ENCODE measurements around the gene LMO7.
"Not testable (repeated sequence)": the region's sequence is repeated elsewhere in the genome, so short reads cannot be mapped to it uniquely, and the experiment has no call there.

The LMO7 gene

DNA sequence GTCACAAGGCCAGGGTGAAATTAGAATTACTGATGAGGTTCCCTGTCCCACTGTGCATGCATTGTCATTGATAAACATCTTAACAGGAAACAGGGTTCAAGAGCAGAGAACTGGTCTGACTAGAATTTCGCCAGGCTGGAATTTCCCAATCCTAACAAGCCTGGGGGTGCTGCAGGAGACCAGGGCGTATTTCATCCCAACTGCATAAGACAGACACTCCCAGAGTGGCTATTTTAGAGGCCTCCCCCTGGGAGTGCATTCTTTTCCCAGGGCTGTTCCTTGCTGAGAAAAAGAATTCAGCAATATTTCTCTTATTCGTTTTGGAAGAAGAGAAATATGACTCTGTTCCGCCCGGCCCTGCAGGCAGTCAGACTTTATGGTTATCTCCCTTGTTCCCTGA is 144.0 kb downstream of the LMO7 start:
- not testable (repeated sequence) for DNase-seq

DNA sequence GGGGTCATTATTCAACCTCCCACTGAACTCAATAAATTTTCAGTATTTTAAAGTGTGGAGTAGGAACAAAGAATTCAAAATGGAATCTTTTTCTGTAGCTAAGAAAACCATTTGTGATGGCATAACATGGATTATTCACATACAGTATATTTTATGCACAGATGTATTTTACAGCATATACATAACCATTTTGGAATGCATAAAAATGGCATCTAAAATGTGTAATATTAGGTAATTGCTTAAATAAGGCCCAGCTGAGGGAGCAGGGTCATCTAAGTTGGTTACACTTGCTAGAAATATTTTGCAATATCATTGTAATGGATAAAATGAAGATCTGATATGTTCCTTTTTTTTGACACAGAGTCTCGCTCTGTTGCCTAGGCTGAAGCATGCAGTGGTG is 146.9 kb downstream of the LMO7 start:
- no peak for DNase-seq

DNA sequence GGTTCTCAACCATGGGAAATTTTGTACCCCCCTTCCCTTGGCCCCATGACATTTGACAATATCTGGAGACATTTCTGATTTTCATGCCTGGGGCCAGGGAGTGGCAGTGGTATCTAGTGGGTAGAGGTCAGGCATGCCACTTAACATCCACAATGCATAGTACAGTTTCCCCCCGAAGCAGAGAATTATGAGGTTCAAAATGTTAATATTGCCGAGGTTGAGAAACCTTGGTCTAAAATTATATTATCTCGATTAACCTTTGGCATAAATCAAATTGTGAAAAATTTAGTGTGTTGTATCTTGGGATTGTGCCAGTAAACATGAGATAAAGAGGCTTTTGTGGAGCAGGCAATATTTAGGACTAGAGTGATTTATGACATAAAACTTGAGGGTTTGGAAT is 147.9 kb downstream of the LMO7 start:
- DNase-seq, result no peak

DNA sequence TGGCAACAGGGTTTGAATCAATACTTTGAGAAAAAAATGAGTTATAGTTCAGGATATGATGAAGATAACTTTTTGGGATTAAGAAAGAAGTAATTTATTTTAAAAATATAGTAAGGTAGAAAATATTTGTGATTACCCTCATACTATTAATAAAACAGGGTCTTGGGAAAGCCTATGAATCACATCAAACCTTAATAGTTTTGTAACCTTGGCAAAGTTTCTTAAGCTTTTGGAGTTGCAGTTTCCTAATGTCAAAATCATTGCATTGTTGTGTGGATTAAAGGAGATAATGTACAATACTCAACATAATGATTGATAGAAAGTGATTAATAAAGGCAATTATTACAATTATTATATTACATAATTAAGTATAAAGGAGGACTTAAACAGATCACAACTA is 149.0 kb downstream of the LMO7 start:
- DNase-seq, result no peak

DNA sequence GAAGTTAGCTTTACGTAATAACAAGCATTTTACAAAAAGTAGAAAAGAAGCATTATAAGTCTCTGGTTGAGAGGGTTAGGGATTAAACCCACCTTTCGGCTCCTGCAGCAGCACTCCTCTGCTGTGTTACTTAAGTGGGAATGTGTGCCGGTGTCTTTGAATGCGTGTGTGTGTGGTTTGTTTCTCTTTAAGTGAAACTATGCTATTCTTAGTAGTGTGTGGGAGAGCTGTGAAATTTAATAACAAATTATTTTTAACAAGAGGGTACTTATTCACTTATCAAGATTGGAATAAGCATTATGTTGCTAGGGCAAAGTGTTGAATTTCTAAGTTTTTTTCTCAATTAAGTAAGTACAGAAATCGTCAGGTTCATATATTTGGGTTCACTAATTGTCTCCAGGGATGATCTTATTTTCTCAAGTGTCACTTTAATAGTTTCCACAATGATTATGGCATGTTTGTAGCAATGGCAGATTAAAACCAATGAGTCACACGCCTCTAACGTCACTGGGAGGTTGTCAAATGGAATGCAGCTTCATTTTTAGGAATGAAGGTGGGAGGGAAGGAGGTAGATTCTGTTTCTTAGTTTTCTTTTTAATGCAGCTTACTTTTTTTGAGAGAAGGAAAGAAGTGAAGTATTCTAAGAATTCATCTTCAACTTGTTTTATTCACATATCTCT is 151.3 kb downstream of the LMO7 start:
- DNase-seq, result no peak

DNA sequence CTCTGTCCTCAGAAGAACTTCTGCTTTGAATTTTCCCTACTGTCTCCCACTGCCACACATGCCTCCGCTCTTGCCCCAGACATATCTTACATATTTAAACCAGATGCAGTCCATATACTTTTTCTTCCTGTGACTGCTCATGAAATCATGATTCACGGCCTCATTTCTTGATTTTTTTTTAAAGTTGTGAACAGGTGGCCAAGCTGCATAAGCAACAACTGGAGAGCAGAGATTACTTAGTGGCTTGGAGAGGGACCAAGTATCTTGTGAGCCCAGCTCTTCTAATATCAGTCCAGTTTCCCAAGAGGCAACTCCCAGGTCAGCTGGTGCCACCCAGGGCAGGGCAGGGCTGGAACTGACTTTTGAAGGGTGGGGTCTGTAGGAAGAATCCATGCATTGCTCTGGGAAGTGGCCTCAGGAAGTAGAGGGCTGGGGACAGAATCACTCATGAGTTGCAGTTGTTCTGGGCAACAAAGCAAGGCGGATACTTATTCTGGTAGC is 152.4 kb downstream of the LMO7 start:
- DNase-seq, result no peak

DNA sequence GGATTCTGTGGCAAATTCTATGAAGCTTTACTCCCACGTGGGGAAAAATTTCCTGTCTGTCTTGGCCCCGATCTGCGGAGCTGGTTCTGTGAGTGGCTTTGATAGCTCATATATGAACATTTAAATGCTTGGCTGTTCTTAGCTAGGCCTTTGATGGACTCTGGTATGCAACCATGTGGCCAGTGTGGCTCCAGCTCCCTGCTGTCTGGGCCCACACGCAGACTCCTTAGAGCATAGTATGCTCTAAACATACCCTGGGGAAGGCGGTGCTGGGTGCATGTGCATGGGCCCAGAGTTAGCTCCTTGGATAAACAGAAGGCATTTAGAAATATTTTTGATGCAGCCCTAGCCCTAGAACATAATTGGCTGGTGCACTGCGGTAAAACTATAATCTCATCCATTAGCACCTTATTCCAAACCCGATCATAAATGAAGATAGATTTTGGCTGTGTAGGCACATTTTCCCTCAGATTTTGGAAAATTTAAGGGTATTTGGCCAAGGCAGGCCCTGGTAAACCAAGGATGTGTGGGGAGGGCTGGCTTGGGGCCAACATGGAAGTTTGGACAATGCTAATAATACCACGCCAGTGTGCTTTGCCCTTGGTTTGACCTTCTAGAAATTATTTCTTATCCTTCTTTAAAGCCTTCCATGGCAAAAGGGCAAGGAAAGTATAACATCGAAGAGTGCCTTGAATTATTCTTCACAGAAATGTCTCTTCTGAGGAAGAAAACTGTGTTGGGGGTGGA is 153.5 kb downstream of the LMO7 start:
- no peak for DNase-seq

DNA sequence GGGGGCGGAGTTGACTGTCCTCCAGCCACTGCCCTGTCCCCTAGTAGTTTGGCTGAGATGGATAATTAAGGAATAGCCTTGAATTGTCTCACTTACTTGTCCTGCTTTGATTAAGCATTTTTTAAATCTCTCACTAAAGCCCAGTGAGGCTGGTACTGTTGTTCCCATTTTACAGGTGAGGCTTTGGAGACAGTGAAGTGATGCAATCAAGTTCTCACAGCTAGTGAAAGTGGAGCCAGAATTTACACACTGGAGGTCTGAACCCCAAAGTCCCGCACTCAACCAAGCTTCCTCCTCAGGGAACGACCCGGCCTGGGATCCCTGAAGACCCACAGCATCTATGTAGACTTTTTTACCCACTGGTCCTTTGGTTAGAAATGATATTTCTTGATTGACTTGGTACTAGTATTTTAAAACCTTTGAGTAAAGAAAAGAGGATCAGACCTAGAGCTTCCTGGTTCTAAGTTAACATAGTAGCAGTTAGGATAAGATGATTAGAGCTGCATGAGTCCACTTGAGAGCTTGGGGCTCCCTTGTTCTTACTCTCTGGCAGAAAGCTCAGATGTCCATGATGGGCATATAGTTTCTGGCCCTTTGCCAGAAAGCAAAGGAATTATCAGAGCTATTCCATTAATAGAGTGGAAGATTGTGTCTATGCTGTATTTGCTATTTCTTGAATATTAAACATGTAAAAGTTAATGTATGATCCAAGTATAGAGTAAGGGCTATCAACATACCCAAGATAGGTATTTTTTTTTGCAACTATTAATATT is 154.3 kb downstream of the LMO7 start:
- DNase-seq, result no peak

DNA sequence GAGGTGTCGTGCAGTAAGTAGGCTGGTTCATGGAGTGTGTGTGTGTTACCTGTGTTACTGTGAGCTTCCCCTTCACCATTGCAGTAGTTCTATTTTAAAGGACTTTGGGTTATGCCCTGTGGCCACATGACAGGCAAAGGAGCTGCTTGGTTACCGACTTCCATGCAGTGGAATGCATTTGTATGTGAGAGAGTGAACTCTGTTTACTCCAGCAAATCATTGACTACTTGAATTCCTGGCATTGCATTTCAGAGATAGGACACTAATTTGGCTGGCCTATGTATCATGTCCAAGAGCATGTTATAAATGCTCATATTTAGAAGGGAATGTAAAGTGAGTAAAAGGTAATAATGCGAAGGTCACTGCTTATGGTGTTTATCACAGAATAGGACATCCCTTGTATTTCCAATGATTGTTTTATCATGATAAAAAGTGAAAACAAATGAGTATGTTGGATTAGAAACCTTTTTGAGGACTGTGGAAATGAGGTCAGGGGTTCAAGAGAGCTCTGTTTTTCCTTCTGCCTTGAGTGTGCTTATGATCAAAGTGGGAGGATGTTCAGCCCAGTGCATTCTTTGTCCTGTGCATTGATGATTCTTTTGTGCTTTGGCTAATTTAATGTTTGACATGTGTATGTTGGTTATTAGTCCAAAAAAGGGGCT is 156.5 kb downstream of the LMO7 start:
- DNase-seq, result no peak

DNA sequence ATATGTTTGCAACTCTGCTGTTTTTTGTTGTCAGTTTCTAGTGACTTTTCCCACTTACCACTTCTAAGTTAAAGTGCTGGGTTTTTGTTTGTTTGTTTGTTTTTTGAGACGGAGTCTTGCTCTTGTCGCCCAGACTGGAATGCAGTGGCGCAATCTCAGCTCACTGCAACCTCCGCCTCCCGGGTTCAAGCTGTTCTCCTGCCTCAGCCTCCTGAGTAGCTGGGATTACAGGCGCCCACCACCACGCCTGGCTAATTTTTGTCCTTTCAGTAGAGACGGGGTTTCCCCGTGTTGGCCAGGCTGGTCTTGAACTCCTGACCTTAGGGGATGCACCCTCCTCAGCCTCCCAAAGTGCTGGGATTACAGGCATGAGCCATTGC is 157.0 kb downstream of the LMO7 start:
- DNase-seq, result not testable (repeated sequence)

DNA sequence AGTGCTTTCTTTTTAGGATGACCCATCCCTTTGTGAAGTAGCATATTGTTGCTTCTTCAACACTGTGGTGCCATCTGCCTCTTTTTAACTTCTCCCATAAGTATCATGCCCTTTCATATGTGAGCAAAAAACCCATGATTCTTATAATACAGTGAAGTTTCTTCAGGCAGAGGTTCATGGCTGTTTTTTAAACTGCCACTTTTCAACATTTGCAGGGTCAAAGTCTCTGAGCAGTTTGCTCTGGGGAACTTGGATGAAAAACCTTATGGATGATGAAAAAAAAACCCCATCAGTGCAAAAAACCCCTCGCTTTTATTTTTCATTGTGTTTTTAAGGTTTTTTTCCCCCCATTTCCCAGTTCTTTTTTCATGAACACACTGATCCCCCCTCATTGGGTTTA is 158.5 kb downstream of the LMO7 start:
- no peak for DNase-seq

DNA sequence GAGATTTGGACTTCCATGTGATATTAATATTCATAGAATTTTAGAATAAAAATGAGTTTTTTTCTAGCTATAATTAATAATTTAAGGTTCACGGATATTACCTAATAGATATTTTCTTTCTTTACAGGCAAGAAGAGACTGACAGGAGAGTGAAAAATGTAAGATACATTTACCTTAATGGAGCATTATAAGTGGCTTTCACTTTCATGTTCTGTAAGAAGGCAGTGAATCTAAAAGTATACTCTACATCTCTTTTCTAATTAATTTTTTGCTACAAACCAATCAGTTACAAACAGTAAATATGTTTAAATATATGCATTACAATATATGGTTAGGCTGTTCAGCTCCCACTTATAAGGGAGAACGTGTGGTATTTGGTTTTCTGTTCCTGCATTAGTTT is 159.1 kb downstream of the LMO7 start:
- DNase-seq, result no peak

DNA sequence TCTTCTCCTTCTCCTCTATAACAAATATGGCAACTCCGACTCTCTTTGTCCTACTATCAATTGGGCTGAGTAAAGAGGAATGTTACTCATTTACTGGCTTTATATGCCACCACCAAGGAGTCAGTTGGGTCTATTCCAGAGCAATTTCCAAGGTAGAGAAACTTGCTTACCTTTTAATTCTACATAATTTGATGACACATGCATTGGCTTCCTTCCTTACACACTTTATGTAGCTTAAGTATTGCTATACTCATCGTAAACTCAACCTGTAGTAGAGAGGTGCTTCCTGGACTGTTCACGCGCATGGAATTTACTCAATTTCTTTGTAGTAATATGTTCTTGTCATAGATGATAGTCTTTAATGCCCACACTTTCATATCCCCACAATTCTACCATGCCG is 160.7 kb downstream of the LMO7 start:
- DNase-seq, result no peak

DNA sequence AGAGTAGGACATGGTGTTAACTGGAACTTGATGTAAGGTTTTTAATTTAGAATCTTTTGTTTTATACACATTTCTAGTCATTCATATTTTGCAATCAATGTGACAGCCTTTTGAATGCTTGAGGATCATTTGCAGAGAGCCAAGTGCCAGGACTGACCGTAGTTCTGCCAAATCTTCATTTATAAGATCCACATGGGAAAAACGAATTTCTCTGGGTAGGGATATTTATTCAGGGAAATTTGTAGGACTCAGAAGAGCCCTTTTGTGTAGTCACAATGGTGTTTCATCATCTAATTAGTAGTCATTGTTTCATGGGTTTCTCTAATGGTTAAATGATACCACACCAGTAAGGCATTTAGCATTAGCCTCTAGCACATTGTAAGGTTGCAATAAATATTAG is 161.1 kb downstream of the LMO7 start:
- no peak for DNase-seq

DNA sequence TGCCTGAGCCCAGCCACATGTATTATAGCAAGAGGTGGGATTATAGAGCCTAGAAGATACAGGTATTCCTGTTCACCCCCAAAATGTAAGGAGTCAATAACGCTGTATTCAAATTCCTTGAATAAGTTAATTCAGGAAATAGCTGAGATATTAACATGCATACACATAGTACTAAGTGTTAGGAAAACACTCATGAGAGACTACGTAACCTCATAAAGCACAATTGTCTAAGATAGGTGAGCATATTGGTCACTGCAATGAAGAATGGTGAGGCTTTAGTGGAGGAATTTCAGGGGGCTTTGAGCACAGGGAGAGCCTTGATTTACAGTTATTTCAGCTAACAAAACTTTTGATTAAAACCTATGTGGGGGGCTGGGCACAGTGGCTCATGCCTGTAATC is 161.6 kb downstream of the LMO7 start:
- DNase-seq, result no peak

DNA sequence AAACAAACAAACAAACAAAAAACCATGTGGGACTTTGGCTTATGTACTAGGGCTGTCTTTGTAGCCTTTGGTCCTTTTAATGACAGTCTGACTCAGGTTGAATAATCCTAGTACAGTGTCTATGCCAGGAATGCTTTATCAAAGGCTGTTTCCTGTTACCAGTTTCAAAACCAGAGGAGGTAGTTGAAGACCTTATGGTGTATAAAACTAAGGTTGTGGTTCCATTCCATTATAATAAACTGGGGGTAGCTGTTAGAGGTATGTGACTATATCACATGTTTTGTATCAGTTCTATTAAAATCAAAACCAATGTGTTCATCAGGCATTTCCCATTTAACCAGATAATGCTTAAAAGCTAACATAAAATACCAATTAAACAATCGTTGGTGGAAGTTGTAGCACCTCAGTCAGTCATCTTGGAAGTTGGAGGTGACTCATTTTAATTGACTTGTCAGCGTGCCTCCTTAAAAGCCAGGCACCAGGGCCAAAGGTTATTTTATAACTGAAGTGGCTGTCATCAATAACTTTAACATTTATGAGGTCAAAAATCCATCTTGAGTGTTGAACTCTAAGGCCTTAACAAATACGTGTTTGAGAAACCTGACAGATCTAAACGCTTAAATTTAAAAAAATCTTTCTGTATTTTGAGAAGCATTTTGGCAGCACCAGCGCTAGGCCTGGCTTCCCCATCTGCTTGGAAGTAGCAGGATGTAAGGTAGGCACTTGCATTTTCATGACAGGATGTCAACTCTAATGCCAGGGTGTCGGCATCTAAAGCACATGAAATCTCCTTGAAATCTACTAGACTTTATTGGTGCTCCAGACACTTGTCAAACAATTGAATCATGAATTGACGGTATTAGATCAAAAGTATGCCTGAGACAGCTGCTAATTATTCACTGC is 162.5 kb downstream of the LMO7 start:
- no peak for DNase-seq

DNA sequence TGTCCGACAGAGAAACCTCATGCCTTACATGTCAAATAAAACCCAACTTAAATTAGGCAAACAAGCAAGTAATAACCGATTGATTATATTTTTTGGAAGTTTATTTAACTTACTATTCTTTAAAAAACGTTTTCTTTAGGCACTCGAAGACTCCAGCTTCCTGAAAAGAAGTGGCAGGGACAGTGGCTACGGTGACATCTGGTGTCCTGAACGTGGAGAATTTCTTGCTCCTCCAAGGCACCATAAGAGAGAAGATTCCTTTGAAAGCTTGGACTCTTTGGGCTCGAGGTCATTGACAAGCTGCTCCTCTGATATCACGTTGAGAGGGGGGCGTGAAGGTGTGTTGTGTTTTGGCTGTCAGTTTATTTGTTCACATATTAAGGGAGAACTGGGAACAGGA is 164.4 kb downstream of the LMO7 start:
- no peak for DNase-seq

DNA sequence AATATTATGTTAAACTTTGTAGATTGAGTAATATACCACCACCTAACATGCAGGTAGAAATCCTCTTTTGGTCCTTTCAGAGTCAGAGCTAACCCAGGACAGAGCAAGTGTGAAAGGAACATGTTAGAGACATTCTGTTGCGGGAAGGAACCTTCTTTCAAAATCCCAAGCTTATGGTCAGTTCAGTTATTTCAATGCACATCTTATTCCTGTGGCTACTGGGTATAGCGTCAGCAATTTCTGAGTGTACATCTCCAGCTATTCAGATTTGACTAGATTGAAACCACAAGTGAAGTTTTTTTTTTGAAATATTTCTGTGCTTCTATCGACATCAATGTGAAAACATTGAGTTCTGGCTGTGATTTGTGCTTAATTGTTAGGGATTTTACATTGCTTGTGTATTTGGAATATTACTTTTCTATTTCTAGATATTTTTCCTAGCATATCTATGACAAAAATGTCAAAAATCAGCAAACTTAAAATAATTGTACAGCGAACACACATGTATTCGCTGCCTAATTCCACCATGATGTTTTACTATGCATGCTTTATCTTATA is 165.3 kb downstream of the LMO7 start:
- DNase-seq, result no peak

DNA sequence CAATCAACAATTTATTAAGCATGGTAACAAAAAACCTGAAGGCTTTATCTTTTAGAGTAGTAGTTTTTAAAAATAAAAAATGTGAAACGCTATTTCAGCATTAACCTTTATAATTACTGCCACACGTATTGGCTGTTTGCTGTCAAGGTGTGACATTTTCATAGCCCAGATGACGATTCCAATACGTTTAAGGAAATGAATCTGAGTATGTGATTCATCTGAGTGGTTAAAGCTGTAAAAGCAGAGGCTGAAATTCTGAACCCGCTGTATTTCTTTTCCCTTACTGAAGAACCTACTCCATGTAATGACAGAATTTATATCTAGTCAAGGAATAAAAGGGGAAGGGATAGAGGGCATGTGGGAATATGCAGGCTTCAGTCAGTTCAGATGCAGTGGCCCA is 166.0 kb downstream of the LMO7 start:
- DNase-seq, result no peak

DNA sequence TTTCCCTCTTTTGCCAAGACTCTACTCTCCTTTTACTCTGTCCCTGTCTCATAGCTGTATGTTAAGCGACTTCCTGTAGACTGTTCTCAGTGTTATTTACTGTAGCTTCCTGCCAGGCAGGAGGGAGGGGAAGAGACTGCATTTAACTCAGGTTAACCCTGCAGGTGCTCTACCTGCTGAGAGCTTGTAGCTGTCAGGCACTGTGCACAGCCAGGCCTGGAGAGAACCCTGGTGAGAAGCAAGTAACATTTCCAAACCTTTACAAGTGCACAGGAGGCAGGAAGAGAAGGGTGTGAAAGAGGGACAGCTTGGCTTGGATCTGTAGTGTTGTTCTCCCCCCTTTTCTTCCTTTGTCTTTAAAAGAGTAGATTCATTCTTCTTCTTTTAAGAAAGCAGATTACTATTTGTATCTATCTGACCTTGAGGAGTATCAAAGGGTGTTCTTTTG is 167.1 kb downstream of the LMO7 start:
- DNase-seq, result no peak

DNA sequence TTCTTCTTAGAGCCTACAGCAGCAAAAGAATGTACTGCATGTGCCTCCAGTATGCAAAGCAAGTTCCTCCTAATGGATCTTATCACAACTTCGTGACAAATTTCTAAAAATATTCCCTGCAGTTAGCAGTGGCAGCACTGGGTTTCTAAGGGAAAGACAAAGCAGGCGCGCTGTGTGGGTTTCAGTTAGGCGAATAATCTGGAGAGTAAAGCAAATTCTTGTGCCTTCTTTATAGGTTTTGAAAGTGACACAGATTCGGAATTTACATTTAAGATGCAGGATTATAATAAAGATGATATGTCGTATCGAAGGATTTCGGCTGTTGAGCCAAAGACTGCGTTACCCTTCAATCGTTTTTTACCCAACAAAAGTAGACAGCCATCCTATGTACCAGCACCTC is 167.9 kb downstream of the LMO7 start:
- DNase-seq, result no peak

DNA sequence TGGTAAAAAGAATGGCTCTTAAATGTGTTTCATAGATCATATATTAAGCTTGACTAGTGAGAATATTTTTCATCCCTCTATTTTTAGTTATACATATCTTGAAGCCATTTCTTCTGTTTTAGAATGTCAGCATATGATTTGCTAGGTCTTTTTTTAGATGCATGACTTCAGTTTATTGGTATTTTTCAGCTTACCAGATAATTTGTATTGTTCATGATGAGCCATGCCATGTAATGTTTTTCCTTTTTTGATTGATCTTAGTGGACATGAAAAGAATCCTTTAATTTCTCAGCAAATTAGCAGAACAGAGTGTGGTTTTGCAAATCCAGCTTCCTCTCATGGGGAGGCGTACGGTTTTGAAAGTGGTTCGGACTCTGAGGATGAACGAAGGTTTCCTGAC is 168.5 kb downstream of the LMO7 start:
- no peak for DNase-seq
